ENCODE data around the gene NXN.

DNA sequence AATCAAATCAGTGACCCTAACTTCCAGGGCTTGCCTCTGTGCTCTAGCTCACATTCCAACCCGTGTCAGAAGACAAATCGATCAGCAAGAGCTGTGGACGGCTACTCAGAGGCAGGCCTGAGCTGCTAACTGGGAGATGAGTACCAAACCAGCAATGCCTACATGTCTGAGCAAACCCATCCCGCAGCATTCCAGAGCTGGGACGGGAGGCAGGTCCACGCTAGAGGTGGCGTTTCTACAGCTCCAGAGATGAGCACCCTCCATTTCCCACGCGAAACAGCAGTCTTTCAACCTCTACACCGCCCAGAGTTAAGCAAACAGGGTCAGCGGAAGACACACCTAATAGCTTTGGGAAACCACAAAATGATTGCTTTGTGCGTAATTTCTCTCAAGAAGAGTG is 6.5 kb downstream of the NXN start:
- TF ChIP-seq, protein P1, sequence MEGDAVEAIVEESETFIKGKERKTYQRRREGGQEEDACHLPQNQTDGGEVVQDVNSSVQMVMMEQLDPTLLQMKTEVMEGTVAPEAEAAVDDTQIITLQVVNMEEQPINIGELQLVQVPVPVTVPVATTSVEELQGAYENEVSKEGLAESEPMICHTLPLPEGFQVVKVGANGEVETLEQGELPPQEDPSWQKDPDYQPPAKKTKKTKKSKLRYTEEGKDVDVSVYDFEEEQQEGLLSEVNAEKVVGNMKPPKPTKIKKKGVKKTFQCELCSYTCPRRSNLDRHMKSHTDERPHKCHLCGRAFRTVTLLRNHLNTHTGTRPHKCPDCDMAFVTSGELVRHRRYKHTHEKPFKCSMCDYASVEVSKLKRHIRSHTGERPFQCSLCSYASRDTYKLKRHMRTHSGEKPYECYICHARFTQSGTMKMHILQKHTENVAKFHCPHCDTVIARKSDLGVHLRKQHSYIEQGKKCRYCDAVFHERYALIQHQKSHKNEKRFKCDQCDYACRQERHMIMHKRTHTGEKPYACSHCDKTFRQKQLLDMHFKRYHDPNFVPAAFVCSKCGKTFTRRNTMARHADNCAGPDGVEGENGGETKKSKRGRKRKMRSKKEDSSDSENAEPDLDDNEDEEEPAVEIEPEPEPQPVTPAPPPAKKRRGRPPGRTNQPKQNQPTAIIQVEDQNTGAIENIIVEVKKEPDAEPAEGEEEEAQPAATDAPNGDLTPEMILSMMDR (conservative IDR thresholded peaks at IDR 0.05; ENCODE audit: low read depth, low read length) = no peak
- TF ChIP-seq EZH2 (IDR thresholded peaks at IDR 0.05; ENCODE audit: low read length, unreplicated experiment) = no peak
